IMR-90 (cell line): ENCODE measurements around the gene RERE. TPM values are rescaled to one million over a fixed set of nuclear protein-coding genes. Genes with fewer than 3 reads are reported as not detected.

Experiments used
- ATAC-seq: fragments of 200-7000 bp; cut with Tn5 transposase; 2 replicates; pipeline ENCODE4 v1.9.1; 2020; ENCODE audit warnings: low read depth, mild to moderate bottlenecking, moderate library complexity
- BruUV-seq: library from RNA; stranded (reverse); fragments of 400-500 nt; replicated peaks from 2 replicates; lab custom pipeline; 2021; lab: Mats Ljungman, UMichigan
- CTCF ChIA-PET: fragments of 300-600 bp; formaldehyde crosslinking; extraction: SDS; loops from one replicate; lab custom pipeline; 2021; ENCODE audit warnings: antibody characterized with exemption; lab: Yijun Ruan, JAX
- POLR2A ChIA-PET: fragments of 300-600 bp; sonication (Branson Sonifier 250); formaldehyde crosslinking; loops from one replicate; lab custom pipeline; 2022; ENCODE audit warnings: antibody characterized with exemption; ENCODE audit not compliant: unreplicated experiment; lab: Charles Lee
- DNase-seq: peaks from one replicate; pipeline ENCODE4 v3.0.0; 2013
- H2AFZ ChIP-seq: replicated peaks from 2 replicates; pipeline ENCODE3; 2013; ENCODE audit warnings: low read length, mild to moderate bottlenecking; ENCODE audit not compliant: poor library complexity
- H2AK5ac ChIP-seq: 2 replicates; pipeline ENCODE4 v1.6.1; 2013; ENCODE audit warnings: low read depth, low read length, inconsistent platforms
- H2AK9ac ChIP-seq: replicated peaks from 2 replicates; pipeline ENCODE3; 2013; ENCODE audit warnings: mild to moderate bottlenecking, low read depth, low read length, moderate library complexity; ENCODE audit not compliant: poor library complexity
- H2BK120ac ChIP-seq: 2 replicates; pipeline ENCODE4 v1.6.1; 2013; ENCODE audit warnings: low read depth, low read length, inconsistent platforms
- H2BK15ac ChIP-seq: 3 replicates; pipeline ENCODE4 v1.6.1; 2013; ENCODE audit warnings: low read depth, low read length, inconsistent platforms
- H2BK20ac ChIP-seq: 2 replicates; pipeline ENCODE4 v1.6.1; 2013; ENCODE audit warnings: low read depth, mild to moderate bottlenecking, inconsistent platforms, low read length, moderate library complexity
- H2BK5ac ChIP-seq: 2 replicates; pipeline ENCODE4 v1.6.1; 2013; ENCODE audit warnings: mild to moderate bottlenecking, low read depth, low read length, inconsistent platforms; ENCODE audit not compliant: poor library complexity, severe bottlenecking
- H3K14ac ChIP-seq: replicated peaks from 2 replicates; pipeline ENCODE4 v1.6.1; 2013; ENCODE audit warnings: low read depth, low read length, inconsistent platforms
- H3K18ac ChIP-seq: 2 replicates; pipeline ENCODE4 v1.6.1; 2013; ENCODE audit warnings: low read depth, low read length, control low read depth
- H3K23ac ChIP-seq: 2 replicates; pipeline ENCODE4 v1.6.1; 2013; ENCODE audit warnings: low read depth, low read length, inconsistent platforms
- H3K27ac ChIP-seq: 2 replicates; pipeline ENCODE4 v1.5.1; 2013; ENCODE audit warnings: mild to moderate bottlenecking, control low read depth, low read length; ENCODE audit not compliant: insufficient read depth
- H3K27me3 ChIP-seq: 2 replicates; pipeline ENCODE4 v1.6.1; 2013; ENCODE audit warnings: low read length; ENCODE audit not compliant: control insufficient read depth, insufficient read depth
- H3K36me3 ChIP-seq: 2 replicates; pipeline ENCODE4 v1.6.1; 2013; ENCODE audit warnings: low read length, mixed read lengths; ENCODE audit not compliant: control insufficient read depth, insufficient read depth
- H3K4ac ChIP-seq: 2 replicates; pipeline ENCODE4 v1.6.1; 2013; ENCODE audit warnings: low read depth, low read length, inconsistent platforms
- H3K4me1 ChIP-seq: 2 replicates; pipeline ENCODE4 v1.6.1; 2013; ENCODE audit warnings: low read length, mixed read lengths; ENCODE audit not compliant: control insufficient read depth, insufficient read depth
- H3K4me2 ChIP-seq: 2 replicates; pipeline ENCODE4 v1.6.1; 2013; ENCODE audit warnings: low read depth, mild to moderate bottlenecking, control low read depth, low read length, moderate library complexity
- H3K4me3 ChIP-seq: 2 replicates; pipeline ENCODE4 v1.5.1; 2013; ENCODE audit warnings: low read depth, mild to moderate bottlenecking, control low read depth, low read length, moderate library complexity; ENCODE audit not compliant: insufficient read depth
- H3K56ac ChIP-seq: 2 replicates; pipeline ENCODE4 v1.6.1; 2013; ENCODE audit warnings: low read length, inconsistent platforms; ENCODE audit not compliant: insufficient read depth; ENCODE audit errors: extremely low read depth
- H3K79me1 ChIP-seq, 2 experiments: 2 replicates each; pipeline ENCODE4 v1.6.1; 2013; ENCODE audit warnings: low read length in 2 of 2, inconsistent platforms in 1 of 2, low read depth in 1 of 2
- H3K9ac ChIP-seq: 2 replicates; pipeline ENCODE4 v1.6.1; 2013; ENCODE audit warnings: low read depth, low read length, control low read depth
- H3K9me1 ChIP-seq: 2 replicates; pipeline ENCODE4 v1.6.1; 2013; ENCODE audit warnings: low read length, inconsistent platforms; ENCODE audit not compliant: insufficient read depth
- H3K9me3 ChIP-seq: 2 replicates; pipeline ENCODE4 v1.6.1; 2013; ENCODE audit warnings: low read length; ENCODE audit not compliant: control insufficient read depth, insufficient read depth
- H4K20me1 ChIP-seq: 2 replicates; pipeline ENCODE4 v1.6.1; 2013; ENCODE audit warnings: low read length, inconsistent platforms; ENCODE audit not compliant: insufficient read depth
- H4K5ac ChIP-seq: 2 replicates; pipeline ENCODE4 v1.6.1; 2013; ENCODE audit warnings: mild to moderate bottlenecking, low read depth, low read length, control low read depth
- H4K8ac ChIP-seq, 2 experiments: 2 replicates each; pipeline ENCODE4 v1.6.1; 2013; ENCODE audit warnings: low read depth in 2 of 2, low read length in 2 of 2, control low read depth in 1 of 2, inconsistent platforms in 1 of 2
- H4K91ac ChIP-seq: 2 replicates; pipeline ENCODE4 v1.6.1; 2013; ENCODE audit warnings: low read depth, low read length, inconsistent platforms; ENCODE audit not compliant: insufficient read depth
- CEBPB ChIP-seq: IDR thresholded peaks from 2 replicates; pipeline ENCODE4 v1.6.1; 2012; ENCODE audit warnings: low read depth, low read length, improper control_type of control experiment
- FOS ChIP-seq: fragments of 150-350 bp; IDR thresholded peaks from 2 replicates; pipeline ENCODE4 v1.6.1; 2016; ENCODE audit warnings: low read depth, low read length
- MAZ ChIP-seq: IDR thresholded peaks from 2 replicates; pipeline ENCODE4 v1.6.1; 2012; ENCODE audit warnings: low read depth, mild to moderate bottlenecking, low read length, improper control_type of control experiment, moderate library complexity, borderline replicate concordance
- MXI1 ChIP-seq: IDR thresholded peaks from 2 replicates; pipeline ENCODE4 v1.6.1; 2012; ENCODE audit warnings: low read depth, mild to moderate bottlenecking, low read length, moderate library complexity, borderline replicate concordance
- RAD21 ChIP-seq: IDR thresholded peaks from 2 replicates; pipeline ENCODE4 v1.6.1; 2012; ENCODE audit warnings: low read length, improper control_type of control experiment
- RCOR1 ChIP-seq: IDR thresholded peaks from 2 replicates; pipeline ENCODE4 v1.6.1; 2012; ENCODE audit warnings: mild to moderate bottlenecking, low read length, improper control_type of control experiment; ENCODE audit not compliant: insufficient replicate concordance
- RFX5 ChIP-seq: IDR thresholded peaks from 2 replicates; pipeline ENCODE4 v1.8.0; 2012; ENCODE audit warnings: low read depth, mild to moderate bottlenecking, low read length, moderate library complexity
- SMC3 ChIP-seq: fragments of 150-350 bp; IDR thresholded peaks from 2 replicates; pipeline ENCODE4 v1.6.1; 2016; ENCODE audit warnings: low read depth, mild to moderate bottlenecking, antibody characterized with exemption, low read length, moderate library complexity
- WGBS, 2 experiments: methylation state at CpG; one replicate each; pipeline versions ENCODE4 v1.1.5 to v1.1.7; 2013; ENCODE audit warnings: missing lambda C conversion rate in 2 of 2; ENCODE audit not compliant: insufficient read length in 1 of 2; ENCODE audit errors: extremely low coverage in 2 of 2; 5-methylcytosine and 5-hydroxymethylcytosine counted together
- dilution Hi-C: fragments of 300-500 bp; cut with HindIII; formaldehyde crosslinking; loops from one replicate; pipeline ENCODE4 v1.14.3; 2018; ENCODE audit warnings: low sequenced_read_pairs; ENCODE audit not compliant: unreplicated experiment
- in situ Hi-C: fragments of 300-500 bp; cut with MboI; formaldehyde crosslinking; loops from 3 replicates; pipeline ENCODE4 v1.14.3; 2019; ENCODE audit warnings: low sequenced_read_pairs, inconsistent platforms, mixed read lengths
- intact Hi-C: fragments of 100-400 bp; cut with micrococcal nuclease; formaldehyde crosslinking; loops from 2 replicates; pipeline ENCODE4 v1.10.0; 2022
- polyA plus RNA-seq, 3 experiments: library from polyadenylated mRNA; depleted of rRNA; stranded (reverse); fragments of >200 nt; gene quantifications; 2 replicates each; pipeline ENCODE4 v1.2.3, GENCODE V29; 2012; ENCODE audit warnings: low replicate concordance in 1 of 3
- total RNA-seq: library from RNA; depleted of rRNA; stranded (reverse); fragments of >200 nt; gene quantifications from 2 replicates; pipeline ENCODE4 v1.2.3, GENCODE V29; 2012
- TF ChIP-seq, protein P1 (sequence below): conservative IDR thresholded peaks from 2 replicates; pipeline ENCODE4 v1.5.1; 2012; ENCODE audit warnings: mild to moderate bottlenecking, low read depth, low read length, improper control_type of control experiment

RERE gene
- total and polyA plus RNA-seq, 2 of the 4 experiments (the other 2 are of a cell fraction), result 11.5 to 25.1 TPM

- Histone ChIP-seq H3K36me3 (0 out of 2 replicates have a peak, but pooled peaks cover 2% of the 10 kb centered on the region), H3K18ac (peak overlapping the region; percentile 51), H2BK120ac (peak overlapping the region; percentile 53; the same call in 1 of the 2 replicates), H2BK5ac (peak overlapping the region; percentile 64), H3K79me1 (peaks cover 24 to 35% of the 10 kb centered on the region in 2 experiments), H3K4ac (peak overlapping the region; percentile 65), H3K9ac (no peak overlapping the region), H2AK9ac (no peak overlapping the region), H3K4me1 (peaks cover 13% of the 10 kb centered on the region), H2BK15ac (peak overlapping the region; percentile 83; the same call in 2 of the 3 replicates), H3K23ac (no peak overlapping the region), H3K27me3 (no peaks in the 10 kb centered on the region), H3K4me3 (no peak overlapping the region), H2AK5ac (peak overlapping the region; percentile 96), H4K20me1 (peaks cover 6% of the 10 kb centered on the region; the same call in 1 of the 2 replicates), H3K27ac (peak overlapping the region; percentile 38), H2AFZ (no peak overlapping the region), H3K14ac (peak overlapping the region; percentile 10), H3K9me3 (peaks cover 5% of the 10 kb centered on the region), H4K8ac (peak overlapping the region in 1 of 2 experiments; percentile 53; a peak in 1 of 4 replicates), H3K4me2 (no peak overlapping the region), H4K91ac (peak overlapping the region; percentile 57; the same call in 1 of the 2 replicates), H2BK20ac (peak overlapping the region; percentile 88), H3K9me1 (peaks cover 2% of the 10 kb centered on the region), H3K56ac (no peak overlapping the region), H4K5ac (peak overlapping the region; percentile 20)
- WGBS, 2 experiments, result 100% methylated on average over 4 of the region's 4 CpGs; no CpG with 5 or more reads in 1 of the 2 experiments
- no TSS peak for BruUV-seq
- TF ChIP-seq RCOR1, result no peak
- no peak for TF ChIP-seq CEBPB
- no peak for TF ChIP-seq MAZ
- TF ChIP-seq MXI1, result no peak
- no peak for TF ChIP-seq SMC3
- TF ChIP-seq, protein P1, sequence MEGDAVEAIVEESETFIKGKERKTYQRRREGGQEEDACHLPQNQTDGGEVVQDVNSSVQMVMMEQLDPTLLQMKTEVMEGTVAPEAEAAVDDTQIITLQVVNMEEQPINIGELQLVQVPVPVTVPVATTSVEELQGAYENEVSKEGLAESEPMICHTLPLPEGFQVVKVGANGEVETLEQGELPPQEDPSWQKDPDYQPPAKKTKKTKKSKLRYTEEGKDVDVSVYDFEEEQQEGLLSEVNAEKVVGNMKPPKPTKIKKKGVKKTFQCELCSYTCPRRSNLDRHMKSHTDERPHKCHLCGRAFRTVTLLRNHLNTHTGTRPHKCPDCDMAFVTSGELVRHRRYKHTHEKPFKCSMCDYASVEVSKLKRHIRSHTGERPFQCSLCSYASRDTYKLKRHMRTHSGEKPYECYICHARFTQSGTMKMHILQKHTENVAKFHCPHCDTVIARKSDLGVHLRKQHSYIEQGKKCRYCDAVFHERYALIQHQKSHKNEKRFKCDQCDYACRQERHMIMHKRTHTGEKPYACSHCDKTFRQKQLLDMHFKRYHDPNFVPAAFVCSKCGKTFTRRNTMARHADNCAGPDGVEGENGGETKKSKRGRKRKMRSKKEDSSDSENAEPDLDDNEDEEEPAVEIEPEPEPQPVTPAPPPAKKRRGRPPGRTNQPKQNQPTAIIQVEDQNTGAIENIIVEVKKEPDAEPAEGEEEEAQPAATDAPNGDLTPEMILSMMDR, result 0 out of 2 replicates have a peak, but pooled peaks have one; percentile 5
- no peak for TF ChIP-seq FOS
- TF ChIP-seq RAD21, result 0 out of 2 replicates have a peak, but pooled peaks have one; percentile 2
- TF ChIP-seq RFX5, result no peak
- dilution Hi-C loops, result no loop called here
- ATAC-seq (no peak), DNase-seq (no peak)
- in situ Hi-C loops, result no loop called here
- CTCF ChIA-PET, result interaction anchor here (0.6 to 1.3 kb wide), 3 partner anchors 13 to 88 kb away, joined by 3 to 5 read pairs (median 4); no protein-coding TSS in a partner anchor
- POLR2A ChIA-PET, result no interaction called here
- intact Hi-C loops, result no loop called here
These were observed 78.1 kb downstream of the RERE start for GRCh38 chr1:8739377-8739776.
